Nucleus accumbens (tissue), 56 donors: Measurements from ENCODE around the gene SHOC2.

Experiments used
- DNase-seq, 56 donors: peaks; one replicate each; lab custom pipeline; 2025; lab: John Stamatoyannopoulos, UW

SHOC2 gene

DNA sequence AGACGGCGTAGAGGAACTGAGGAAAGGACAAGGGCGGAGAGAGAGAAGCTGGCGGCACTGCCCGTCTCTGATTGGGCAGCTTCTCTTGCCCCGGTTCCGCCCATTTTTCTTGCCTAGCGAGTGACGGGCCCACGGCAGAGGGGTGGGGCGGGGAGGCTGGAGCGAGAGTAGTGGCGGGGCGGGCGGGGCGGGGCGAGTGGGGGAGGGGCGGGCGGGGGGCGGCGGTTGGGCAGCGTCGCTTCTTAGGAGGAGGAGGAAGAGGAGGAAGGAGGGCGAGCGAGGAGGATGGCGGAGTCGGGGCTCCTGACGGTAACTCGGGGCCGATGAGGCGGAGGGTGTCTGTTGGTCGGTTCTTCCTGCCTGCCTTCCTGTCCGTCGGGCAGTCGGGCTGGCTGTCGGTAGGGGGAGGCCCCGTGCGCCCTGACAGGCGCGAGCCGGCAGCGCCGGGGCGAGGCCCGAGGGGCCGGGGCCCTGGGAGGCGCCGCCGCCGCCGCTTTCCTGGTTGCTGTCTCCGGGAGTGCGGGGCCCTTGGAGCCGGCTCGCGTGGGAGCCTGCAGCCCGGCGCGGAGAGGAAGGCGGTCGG is at the start of gene SHOC2:
Gene SHOC2 (plus strand): TSS at position 256 of the 583 bp plus-strand sequence. CDS start 44,755 bp downstream, outside the sequence.
- peak in 40 of 56 donors; percentile 89 to 100 (median 100) for DNase-seq

DNA sequence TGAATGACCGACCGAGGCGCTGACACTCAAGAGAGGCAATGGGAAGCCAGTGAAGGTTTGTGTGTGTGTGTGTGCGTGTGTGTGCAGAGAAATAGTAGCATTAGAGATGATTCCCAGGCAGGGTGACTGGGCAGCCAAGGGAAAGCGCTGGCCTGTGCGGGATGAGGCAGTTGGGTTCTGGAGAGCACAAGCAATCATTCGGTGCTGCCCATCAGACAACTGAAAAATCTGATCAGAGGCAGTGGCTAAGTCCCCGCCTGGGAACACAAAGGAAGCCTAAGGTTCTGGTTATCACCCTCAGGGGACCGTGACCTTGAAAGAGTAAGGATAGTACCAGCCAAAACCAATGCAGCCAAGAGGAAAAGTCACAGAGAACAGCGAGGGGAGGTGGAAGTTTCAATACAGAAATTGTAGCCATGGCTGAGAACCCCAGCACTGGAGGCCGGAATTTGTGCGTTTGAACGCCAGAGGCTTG is 48.5 kb upstream of the SHOC2 start:
- DNase-seq = no peak

DNA sequence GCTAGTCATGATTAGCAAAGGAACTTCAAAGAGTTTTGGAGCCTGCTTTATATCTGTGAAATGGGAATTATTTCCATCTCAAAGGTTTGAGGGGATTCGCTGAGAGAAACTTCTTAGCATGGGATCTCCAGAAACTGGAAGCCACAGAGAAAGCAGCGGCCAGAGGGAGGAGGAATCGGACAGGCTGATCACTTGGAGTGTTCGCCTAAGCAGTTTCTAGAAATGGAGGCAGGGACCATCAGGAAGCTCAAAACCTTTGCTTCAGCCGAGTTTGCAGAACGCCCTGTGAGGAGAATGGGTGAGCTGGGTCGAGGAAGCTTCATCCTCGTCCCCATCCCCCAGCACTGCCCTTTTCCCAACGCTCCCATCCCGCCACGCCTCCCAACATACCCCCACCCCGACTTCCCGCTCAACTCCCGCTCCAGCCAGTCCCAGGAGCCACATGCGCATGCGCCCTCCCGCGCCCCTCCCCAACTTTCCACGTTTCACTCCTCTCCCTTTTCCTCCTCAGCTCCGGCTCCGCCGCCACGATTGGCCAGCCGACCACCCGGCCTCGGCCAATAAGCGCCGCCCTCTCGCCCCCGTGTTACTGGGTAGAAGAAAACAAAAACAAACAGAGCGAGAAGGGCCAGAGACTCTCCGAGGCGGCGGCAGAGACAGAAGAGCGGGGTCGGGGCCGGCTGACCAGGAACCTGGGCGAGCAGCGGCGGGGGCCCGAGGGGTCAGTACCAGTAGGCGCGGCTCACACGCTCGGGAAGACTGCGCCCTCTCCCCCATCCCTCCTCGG is 47.9 kb upstream of the SHOC2 start, which contains the start of gene PDCD4:
Gene PDCD4 (plus strand): TSS at position 631 of the 787 bp plus-strand sequence. CDS start 4,100 bp downstream, outside the sequence.
- peak; percentile 72 to 100 (median 98) for DNase-seq

DNA sequence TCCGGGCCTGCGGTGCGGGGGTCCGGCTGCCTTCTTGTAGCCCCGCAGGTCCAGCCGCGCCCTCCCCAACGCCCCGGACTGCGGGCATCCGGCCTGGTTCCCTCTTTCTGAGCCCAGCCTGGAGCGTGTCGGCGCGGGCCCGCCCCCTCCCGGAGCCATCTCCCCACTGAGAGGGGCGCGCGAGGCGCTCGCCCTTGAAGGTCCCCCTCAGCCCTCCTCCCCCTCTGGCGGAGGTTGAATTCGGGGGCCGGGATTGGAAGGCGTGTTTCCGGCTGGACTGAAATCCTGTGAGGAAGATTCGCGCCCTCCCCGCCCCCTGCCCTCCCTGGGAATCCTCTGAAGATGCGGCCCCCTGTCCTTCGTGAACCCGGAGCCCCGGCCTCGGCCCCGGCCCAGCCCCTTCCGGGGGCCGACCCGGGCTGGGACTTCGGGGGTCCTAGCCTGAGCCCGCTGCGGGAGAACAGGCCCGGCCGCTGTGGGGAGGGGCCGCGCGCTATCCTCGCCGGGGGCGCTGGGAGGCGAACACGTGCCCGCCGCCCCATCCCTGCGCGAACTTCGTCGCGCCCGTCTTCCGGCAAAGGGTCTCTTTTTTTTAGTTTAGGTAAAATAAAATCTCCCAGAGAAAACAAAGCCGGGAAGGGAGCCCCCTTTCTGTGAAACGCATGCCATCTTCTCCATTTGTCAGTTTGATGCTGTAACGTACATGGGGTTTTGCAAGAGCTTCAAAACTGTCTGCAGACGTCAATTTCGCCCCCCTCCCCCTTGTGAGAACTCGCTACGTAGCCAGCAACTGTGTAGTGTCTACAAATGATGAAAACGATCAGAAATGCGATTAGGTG is 47.0 kb upstream of the SHOC2 start:
- DNase-seq = peak in 46 of 56 donors; percentile 30 to 87 (median 68)

DNA sequence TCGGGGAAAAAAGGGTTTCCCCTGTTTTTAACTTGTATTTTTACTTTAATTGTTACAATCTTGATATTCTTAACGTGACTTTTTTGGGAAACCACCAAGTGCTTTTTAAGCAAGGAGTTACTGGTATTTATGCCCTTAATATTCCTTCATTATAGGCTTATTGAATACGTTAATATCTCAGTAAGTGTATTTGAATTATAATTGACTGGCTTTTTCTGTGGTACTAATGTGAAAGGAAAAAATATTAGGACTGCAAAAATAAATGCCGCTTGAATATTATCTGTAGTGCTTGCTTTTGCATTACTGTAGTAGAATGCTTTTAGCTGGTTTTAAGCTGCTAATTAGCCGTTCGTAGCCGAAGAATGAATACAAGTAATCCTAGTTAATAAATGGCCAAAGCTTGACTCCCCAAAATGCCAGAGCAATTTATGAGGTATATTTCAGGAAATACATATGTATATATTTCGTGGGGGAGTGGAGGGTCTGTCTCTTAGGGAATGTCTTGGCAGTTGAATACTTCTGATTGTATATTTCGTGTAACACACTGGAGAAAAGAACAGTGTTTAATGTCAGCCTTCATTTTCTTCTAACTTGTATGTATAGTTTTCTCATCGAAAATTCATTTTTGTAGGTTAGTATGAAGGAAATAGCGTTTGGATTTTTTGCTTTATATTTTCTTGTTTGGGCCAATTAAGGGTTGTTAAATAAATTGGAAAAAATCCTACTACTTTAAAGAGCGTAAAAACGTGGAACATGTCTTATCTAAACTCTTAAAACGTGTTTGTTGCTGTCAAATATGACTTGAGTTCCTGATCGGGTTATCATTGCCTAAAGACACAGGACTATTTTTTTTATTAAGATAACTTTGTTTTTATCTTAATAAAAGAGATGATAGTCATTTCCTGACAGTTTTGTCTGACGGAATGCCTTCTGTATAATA is 46.1 kb upstream of the SHOC2 start:
- DNase-seq = no peak

DNA sequence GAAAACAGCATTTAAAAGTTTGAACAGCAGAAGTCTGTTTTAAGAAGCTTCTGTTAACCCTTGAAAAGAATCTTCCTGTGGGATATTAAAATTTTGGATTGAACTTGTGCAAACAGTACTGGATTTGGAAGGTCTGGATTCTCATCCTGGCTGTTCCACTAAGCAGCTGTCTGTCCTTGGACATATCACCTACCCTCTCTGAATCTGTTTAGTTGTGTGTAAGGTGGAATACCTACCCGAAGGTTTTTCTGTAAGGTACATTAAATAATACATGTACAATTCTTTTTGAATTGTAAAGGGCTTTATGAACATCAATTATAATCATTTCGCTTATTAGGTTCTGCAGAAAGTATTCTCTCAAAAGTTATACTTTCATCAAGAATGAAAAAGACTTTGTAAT is 45.5 kb upstream of the SHOC2 start:
- no peak for DNase-seq

DNA sequence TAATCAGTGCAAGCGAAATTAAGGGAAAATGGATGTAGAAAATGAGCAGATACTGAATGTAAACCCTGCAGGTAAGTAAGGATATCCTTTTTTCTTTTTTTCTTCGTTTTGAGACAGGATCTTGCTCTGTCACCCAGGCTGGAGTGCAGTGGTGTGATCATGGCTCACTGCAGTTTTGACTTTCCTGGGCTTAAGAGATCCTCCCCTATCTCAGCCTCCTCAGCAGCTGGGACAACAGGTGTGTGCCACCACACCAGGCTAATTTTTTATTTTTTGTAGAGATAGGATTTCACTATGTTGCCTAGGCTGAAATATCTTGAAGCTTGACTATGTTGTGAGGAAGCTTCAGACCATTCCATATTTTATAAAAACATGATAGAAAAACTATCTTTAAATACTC is 43.4 kb upstream of the SHOC2 start:
- DNase-seq = no peak

DNA sequence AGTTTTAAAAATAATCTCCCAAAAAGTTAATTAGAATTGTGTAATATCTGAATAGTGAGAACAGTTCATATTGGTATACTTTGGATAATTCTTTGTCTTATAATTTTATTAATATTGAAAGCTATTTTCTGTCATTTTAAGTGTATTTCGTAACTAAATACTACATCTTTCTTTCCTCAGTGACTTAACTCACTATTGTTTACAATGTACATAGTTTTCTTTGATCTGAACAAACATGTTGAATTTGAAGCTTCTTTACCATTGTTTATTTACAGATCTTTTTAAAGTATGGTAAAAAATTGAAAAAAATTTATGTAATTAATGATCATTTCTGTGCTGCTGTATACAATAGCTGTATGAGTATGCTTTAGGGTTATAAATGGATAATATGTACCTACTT is 42.6 kb upstream of the SHOC2 start:
- DNase-seq = no peak

DNA sequence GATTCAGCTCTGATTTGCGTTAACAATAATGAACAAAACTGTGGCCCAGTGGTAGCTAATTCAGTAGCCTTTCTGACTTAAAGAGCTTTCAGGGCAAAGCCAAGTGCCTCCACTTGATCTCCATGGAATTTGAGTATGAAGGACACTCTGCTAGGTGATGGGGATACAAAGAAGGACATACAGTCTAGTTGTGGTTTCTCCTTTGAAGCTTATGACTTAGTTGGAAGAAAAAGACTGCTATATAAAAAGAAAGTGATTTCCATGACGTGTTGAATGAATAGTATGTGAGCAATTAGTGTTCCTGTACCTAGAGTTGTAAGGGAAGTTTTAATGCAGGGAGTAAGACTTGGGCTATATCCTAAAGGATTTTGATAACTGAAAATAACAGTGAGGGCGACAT is 39.4 kb upstream of the SHOC2 start:
- DNase-seq = no peak

DNA sequence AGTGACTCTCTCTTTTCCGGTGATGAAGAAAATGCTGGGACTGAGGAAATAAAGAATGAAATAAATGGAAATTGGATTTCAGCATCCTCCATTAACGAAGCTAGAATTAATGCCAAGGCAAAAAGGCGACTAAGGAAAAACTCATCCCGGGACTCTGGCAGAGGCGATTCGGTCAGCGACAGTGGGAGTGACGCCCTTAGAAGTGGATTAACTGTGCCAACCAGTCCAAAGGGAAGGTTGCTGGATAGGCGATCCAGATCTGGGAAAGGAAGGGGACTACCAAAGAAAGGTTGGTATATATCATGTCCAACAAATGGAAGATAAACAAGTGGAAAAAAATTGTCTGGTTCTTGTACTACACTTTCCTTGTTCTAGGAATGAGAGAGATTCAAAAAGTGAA is 38.2 kb upstream of the SHOC2 start:
- no peak for DNase-seq

DNA sequence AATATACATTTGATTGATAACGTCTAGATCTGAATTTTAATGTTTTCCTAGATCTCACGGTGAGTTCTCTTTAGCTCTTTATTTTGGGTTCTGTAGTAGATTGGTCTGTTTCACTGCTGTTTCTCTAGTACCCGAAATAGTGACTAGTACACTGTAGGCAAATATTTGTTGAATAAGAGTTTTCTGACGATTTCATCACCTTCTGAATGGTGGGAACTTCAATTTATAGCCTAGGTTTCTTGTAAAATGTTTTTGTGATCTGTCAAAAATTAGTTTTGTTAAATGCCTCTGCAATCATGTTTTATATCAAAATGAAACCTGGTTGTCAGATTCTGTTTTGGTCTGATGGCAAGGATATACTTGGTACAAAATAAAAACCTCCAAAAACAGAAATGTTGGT is 37.5 kb upstream of the SHOC2 start:
- DNase-seq = no peak

DNA sequence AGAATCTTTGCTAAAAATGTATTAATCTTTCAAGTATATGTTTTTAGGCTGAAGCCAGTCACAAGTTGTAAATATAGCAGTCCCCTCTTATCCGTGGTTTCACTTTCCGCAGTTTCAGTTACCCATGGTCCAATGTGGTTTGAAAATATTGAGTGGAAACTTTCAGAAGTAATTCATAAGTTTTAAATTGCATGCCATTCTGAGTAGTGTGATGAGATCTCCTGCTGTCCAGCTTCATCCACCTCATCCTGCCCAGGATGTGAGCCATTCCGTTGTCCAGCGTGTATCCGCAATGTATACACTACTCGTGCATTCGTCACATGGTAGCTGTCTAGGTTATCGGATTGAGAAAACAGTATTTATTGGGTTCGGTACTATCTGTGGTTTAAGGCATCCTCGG is 35.5 kb upstream of the SHOC2 start:
- DNase-seq = no peak

DNA sequence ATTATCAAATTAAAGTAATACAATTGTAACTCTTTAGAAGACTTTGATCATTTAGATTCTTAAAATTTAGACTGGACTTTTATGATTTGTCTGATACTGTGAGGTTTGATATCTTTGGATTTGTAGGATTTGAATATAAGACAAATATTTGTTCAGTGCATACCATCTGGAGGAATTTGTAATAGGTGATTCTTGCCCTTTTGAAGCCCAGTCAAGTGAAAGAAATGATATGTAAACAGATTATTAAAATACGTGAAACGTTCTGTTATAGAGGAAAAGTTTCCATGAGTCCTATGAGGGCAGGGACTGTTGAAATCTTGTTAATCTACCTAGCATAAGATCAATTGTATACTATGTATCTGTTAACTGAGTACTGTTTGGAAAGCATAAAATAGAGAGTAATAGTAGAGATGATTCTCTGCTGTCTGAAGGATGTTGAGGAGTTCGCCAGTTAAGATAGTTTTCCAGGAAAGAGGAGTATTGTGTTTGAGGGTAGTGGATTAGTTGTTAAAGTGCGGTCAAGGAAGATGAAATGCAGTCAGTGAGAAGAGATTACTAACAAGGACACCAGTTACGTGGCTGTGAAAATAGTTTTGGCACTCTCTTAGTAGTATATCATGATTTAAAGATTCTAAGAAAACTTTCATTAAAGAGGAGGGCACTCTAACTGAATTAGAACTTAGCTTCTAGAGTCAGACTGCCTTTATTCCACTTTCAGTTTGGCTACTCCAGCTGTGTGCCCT is 33.3 kb upstream of the SHOC2 start:
- DNase-seq = no peak

DNA sequence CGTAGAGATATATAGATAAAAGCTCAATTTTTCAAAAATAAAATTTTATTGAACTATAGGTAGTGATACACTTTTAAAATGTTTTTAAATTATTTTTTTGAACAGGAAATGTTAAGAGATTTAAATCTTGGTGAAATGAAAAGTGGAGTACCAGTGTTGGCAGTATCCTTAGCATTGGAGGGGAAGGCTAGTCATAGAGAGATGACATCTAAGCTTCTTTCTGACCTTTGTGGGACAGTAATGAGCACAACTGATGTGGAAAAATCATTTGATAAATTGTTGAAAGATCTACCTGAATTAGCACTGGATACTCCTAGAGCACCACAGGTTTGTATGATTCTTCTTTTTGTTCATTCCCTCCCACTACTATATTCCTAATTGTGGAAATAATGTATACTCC is 31.8 kb upstream of the SHOC2 start:
- DNase-seq = no peak

DNA sequence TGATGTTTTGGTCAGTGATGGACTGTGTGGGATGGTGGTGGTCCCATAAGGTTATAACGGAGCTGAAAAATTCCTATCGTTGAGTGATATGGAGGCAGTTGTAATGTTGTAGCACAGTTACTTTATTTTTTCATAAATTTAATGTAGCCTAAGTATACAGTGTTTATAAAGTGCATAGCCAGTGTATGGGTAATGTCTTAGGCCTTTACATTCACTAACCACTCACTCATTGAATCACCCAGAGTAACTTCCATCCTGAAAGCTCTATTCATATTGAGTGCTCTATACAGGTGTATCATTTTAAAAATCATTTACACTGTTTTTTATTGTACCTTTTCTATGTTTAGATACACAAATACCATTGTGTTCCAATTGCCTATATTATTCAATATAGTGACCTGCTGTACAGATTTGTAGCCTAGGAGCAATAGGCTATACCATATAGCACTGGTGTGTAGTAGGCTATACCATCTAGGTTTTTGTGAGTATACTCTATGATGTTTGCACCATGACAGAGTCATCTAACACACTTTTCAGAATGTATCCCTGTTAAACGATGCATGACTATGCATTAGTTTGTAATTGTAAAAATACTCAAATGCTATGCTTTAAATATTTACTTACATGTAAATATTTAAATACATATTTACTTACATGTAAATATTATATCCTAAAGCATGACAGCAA is 26.7 kb upstream of the SHOC2 start:
- DNase-seq = no peak

DNA sequence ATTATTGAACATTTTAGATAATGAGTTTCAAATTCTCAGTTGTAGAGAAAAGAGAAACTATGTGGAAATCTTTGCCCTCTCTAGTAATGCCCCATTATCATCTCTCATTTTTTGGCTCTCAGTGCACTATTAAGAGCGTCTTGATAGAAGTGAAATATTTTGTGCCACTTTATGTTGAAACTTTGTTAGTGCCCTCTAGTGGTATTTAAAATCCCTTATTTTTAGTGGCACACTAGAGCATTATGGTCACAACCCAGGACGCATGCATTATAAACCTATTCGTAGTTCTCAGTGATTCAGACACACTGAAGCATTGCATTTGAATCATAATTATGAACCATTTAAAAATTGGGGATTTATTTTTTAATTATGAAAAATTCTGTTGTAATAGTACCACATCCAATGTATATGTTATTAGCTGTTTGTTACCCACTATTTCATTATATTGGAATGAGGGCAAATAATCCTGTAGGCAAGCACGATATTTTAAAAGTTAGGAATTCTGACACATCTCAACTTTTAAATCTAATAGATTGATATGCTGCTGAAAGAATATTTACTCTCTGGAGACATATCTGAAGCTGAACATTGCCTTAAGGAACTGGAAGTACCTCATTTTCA is 25.7 kb upstream of the SHOC2 start:
- no peak for DNase-seq

DNA sequence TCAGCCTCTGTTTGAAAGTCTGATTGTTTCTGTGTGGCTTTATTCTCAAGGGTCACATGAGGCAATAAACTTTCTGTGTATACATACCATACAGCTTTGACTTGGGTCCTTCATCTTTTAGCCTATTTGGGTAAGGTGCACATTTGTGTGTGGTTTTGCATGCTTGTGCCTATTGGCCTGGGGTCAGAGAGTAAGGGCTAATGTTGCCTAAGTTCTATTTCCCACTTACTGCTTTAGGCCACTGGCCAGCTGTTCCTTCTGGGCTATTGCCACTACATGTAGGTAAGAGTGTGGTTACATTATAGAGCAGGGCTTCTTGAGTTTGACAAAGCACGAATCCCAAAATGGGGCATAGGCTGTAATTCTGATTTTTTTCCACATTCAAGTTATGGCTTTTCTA is 22.2 kb upstream of the SHOC2 start:
- DNase-seq = no peak

DNA sequence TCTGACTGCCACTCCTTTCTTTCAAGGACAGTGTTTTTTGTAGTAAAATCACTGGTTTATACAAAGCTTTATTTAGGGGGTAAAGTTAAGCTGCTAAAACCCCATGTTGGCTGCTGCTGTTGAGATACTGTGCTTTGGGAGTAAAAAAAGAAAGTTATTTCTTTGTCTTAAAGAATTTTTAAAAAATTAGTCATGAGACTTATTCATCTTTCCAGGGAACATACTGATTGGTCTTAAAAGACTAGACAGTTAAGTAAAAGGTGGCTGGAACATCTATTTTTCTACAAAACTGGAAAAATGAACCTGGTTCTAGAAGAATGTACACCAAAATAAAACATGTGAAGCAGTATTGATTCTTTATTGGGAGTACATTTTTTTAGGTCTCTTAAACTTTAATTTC is 21.0 kb upstream of the SHOC2 start:
- DNase-seq = no peak
